CD14-positive monocyte (primary cell): ENCODE results near the gene USP24. TPM values are rescaled to one million over a fixed set of nuclear protein-coding genes. Genes with fewer than 3 reads are reported as not detected.
"Not testable (repeated sequence)": the region's sequence is repeated elsewhere in the genome, so short reads cannot be mapped to it uniquely, and the experiment has no call there.

Source experiments
- DNase-seq, 3 donors: peaks; one replicate each; pipeline ENCODE4 v3.0.0-alpha.2; 2011 to 2022
- H2AFZ ChIP-seq: 2 replicates; pipeline ENCODE4 v1.6.0; 2012; ENCODE audit warnings: mild to moderate bottlenecking, low read depth, low read length, inconsistent platforms; ENCODE audit not compliant: insufficient read depth, poor library complexity, severe bottlenecking
- H3K27ac ChIP-seq, 2 donors: 1 replicate in 1 of 2; 2 replicates in 1 of 2; pipeline ENCODE4 v1.5.1; 2012 to 2013; ENCODE audit warnings: low read length in 2 of 2, control low read depth in 1 of 2, inconsistent platforms in 1 of 2, low read depth in 1 of 2, mild to moderate bottlenecking in 1 of 2
- H3K27me3 ChIP-seq, 2 donors: one replicate each; pipeline versions ENCODE4 v1.6.0 to v1.6.1; 2011 to 2013; ENCODE audit warnings: low read length in 2 of 2; ENCODE audit not compliant: control insufficient read depth in 2 of 2, insufficient read depth in 2 of 2
- H3K36me3 ChIP-seq, 2 donors: replicated peaks in 1 of 2; 1 replicate in 1 of 2; 2 replicates in 1 of 2; pipeline versions ENCODE4 v1.5.1 to v1.6.1; 2012 to 2013; ENCODE audit warnings: low read length in 2 of 2, control low read depth in 1 of 2, inconsistent platforms in 1 of 2, mild to moderate bottlenecking in 1 of 2; ENCODE audit not compliant: insufficient read depth in 2 of 2, control insufficient read depth in 1 of 2
- H3K4me1 ChIP-seq, 2 donors: 1 replicate in 1 of 2; 2 replicates in 1 of 2; pipeline versions ENCODE4 v1.5.1 to v1.6.1; 2012 to 2013; ENCODE audit warnings: low read length in 2 of 2, control low read depth in 1 of 2, inconsistent platforms in 1 of 2, mild to moderate bottlenecking in 1 of 2, moderate library complexity in 1 of 2; ENCODE audit not compliant: insufficient read depth in 2 of 2, control insufficient read depth in 1 of 2
- H3K4me2 ChIP-seq: replicated peaks from 2 replicates; pipeline ENCODE3; 2012; ENCODE audit warnings: low read length, moderate library complexity, mild to moderate bottlenecking; ENCODE audit not compliant: poor library complexity, severe bottlenecking; ENCODE audit errors: extremely low read depth
- H3K4me3 ChIP-seq, 3 experiments: fragments of 200-600 bp in 1 of 3; sonication (generic) in 1 of 3; replicated peaks in 1 of 3; 1 replicate in 2 of 3; 2 replicates in 1 of 3; pipeline ENCODE4 v1.5.1; 2011 to 2013; ENCODE audit warnings: low read length in 3 of 3, mild to moderate bottlenecking in 3 of 3, control low read depth in 2 of 3, low read depth in 2 of 3, inconsistent platforms in 1 of 3, moderate library complexity in 1 of 3
- H3K79me2 ChIP-seq: 2 replicates; pipeline ENCODE4 v1.6.0; 2012; ENCODE audit warnings: mild to moderate bottlenecking, control low read depth, inconsistent platforms, low read length, moderate library complexity; ENCODE audit not compliant: insufficient read depth
- H3K9ac ChIP-seq: 2 replicates; pipeline ENCODE4 v1.6.0; 2017; ENCODE audit warnings: low read length, mild to moderate bottlenecking; ENCODE audit not compliant: insufficient read depth, poor library complexity, severe bottlenecking
- H3K9me3 ChIP-seq, 2 donors: replicated peaks in 1 of 2; 1 replicate in 1 of 2; 2 replicates in 1 of 2; pipeline versions ENCODE4 v1.5.1 to v1.6.1; 2012 to 2013; ENCODE audit warnings: low read length in 2 of 2, control low read depth in 1 of 2; ENCODE audit not compliant: control insufficient read depth in 1 of 2, insufficient read depth in 1 of 2
- H4K20me1 ChIP-seq: 2 replicates; pipeline ENCODE4 v1.6.0; 2012; ENCODE audit warnings: mild to moderate bottlenecking, low read length, control low read depth, moderate library complexity; ENCODE audit not compliant: insufficient read depth
- H3K27ac Mint-ChIP-seq, 7 donors: one replicate each; pipeline ENCODE4 v1.8.0; 2020; ENCODE audit warnings: mild to moderate bottlenecking in 7 of 7, mixed read lengths in 7 of 7, moderate library complexity in 6 of 7, inconsistent platforms in 2 of 7
- H3K27me3 Mint-ChIP-seq, 3 donors: one replicate each; pipeline ENCODE4 v1.8.0; 2021 to 2022; ENCODE audit warnings: low read depth in 3 of 3, mild to moderate bottlenecking in 3 of 3, mixed read lengths in 3 of 3, moderate library complexity in 3 of 3, inconsistent platforms in 1 of 3
- H3K36me3 Mint-ChIP-seq, 2 donors: one replicate each; pipeline ENCODE4 v1.8.0; 2020; ENCODE audit warnings: mixed read lengths in 2 of 2, inconsistent platforms in 1 of 2, mild to moderate bottlenecking in 1 of 2
- H3K4me1 Mint-ChIP-seq: one replicate; pipeline ENCODE4 v1.8.0; 2020; ENCODE audit warnings: mild to moderate bottlenecking, mixed read lengths
- H3K4me3 Mint-ChIP-seq, 2 donors: one replicate each; pipeline ENCODE4 v1.8.0; 2020; ENCODE audit warnings: mild to moderate bottlenecking in 2 of 2, mixed read lengths in 2 of 2, moderate library complexity in 1 of 2
- H3K9me3 Mint-ChIP-seq, 7 donors: one replicate each; pipeline ENCODE4 v1.8.0; 2020 to 2022; ENCODE audit warnings: mixed read lengths in 7 of 7, mild to moderate bottlenecking in 6 of 7, moderate library complexity in 6 of 7, inconsistent platforms in 2 of 7
- WGBS: methylation state at CpG from one replicate; pipeline ENCODE4 v1.1.5; 2013; ENCODE audit warnings: missing lambda C conversion rate; ENCODE audit not compliant: insufficient coverage; 5-methylcytosine and 5-hydroxymethylcytosine counted together
- intact Hi-C, 2 donors: fragments of 100-400 bp; cut with micrococcal nuclease; formaldehyde crosslinking; loops; one replicate each; pipeline versions ENCODE4 v1.15.0 to v1.15.1; 2023
- polyA plus RNA-seq, 3 donors: library from polyadenylated mRNA; depleted of rRNA in 1 of 3; unstranded in 2 of 3; stranded (reverse) in 1 of 3; fragments of 300-500 nt in 2 of 3; fragments of >200 nt in 1 of 3; fragmentation: Illumina TruSeq in 2 of 3; gene quantifications; 1 replicate in 2 of 3; 2 replicates in 1 of 3; pipeline ENCODE4 v1.2.3, GENCODE V29; 2012 to 2021
- TF ChIP-seq, protein P1 (sequence below): fragments of 200-600 bp; IDR thresholded peaks from one replicate; pipeline ENCODE4 v1.8.0; 2022; ENCODE audit warnings: antibody characterized with exemption, mild to moderate bottlenecking

The USP24 gene
- polyA plus RNA-seq, 3 donors, result 1.1 to 14.2 (median 2.1) TPM

DNA sequence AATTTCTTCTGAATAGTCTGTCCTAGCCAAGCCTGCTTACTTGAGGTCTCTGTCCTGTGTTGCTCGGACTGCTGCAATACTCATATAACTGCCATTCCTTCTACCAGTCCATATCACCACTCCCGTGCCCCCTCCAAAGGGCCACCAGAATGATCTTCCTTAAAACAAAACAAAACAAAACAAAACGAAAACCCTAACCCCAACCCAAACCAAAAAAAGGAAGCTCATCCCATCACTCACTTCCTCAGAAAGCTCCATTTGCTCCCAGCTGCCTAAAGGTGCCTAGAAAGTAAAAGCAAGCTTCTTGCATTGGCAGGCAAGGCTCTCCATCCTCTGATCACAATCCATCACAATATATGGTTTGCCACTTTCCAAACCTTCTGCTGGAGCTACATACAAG lies 20.3 kb downstream of the USP24 start:
- intact Hi-C loops, result no loop called here
- Histone ChIP-seq H3K4me3 (peak overlapping the region in 2 of 3 experiments; percentile 2 to 44), H3K27ac (peak overlapping the region; percentile 28 to 70), H3K79me2 (peaks cover 88% of the 10 kb centered on the region), H3K36me3 (peaks cover 0 to 12% of the 10 kb centered on the region in 2 donors), H3K27me3 (no peaks in the 10 kb centered on the region), H3K9ac (no peak overlapping the region), H4K20me1 (peaks cover 93% of the 10 kb centered on the region), H3K4me2 (peak overlapping the region; percentile 51), H2AFZ (no peak overlapping the region), H3K9me3 (no peaks in the 10 kb centered on the region), H3K4me1 (peaks cover 31 to 32% of the 10 kb centered on the region in 2 donors)
- TF ChIP-seq, protein P1, sequence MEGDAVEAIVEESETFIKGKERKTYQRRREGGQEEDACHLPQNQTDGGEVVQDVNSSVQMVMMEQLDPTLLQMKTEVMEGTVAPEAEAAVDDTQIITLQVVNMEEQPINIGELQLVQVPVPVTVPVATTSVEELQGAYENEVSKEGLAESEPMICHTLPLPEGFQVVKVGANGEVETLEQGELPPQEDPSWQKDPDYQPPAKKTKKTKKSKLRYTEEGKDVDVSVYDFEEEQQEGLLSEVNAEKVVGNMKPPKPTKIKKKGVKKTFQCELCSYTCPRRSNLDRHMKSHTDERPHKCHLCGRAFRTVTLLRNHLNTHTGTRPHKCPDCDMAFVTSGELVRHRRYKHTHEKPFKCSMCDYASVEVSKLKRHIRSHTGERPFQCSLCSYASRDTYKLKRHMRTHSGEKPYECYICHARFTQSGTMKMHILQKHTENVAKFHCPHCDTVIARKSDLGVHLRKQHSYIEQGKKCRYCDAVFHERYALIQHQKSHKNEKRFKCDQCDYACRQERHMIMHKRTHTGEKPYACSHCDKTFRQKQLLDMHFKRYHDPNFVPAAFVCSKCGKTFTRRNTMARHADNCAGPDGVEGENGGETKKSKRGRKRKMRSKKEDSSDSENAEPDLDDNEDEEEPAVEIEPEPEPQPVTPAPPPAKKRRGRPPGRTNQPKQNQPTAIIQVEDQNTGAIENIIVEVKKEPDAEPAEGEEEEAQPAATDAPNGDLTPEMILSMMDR, result no peak
- Mint-ChIP-seq H3K27me3 (peaks cover 0 to 2% (median 0%) of the 10 kb centered on the region in 3 donors), H3K4me3 (peak overlapping the region; percentile 58 to 82), H3K9me3 (peaks cover 0 to 2% (median 1%) of the 10 kb centered on the region in 7 donors), H3K4me1 (peaks cover 44% of the 10 kb centered on the region), H3K27ac (peak overlapping the region; percentile 55 to 93 (median 84)), H3K36me3 (peaks cover 14 to 17% of the 10 kb centered on the region in 2 donors)
- 0% methylated on average over 3 of the region's 3 CpGs for WGBS
- DNase-seq, result peak; percentile 25 to 51 (median 46)

DNA sequence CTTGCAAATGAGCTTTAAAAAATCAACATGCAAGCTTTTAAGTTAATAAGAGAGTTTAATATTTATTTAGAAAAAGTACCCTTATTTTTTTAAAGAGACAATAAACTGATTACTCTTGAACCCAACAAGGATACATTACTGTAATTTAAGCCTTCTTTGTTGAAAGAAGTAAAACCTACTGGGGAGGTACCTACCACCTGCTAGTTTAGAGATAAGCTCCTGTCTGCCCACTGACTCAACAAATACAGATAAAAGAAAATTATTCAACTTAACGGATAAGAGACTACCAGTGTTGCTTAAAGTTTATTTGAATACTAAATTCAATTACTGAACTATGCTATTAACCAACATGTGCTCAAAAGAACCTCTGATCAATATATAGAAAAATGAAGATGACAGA lies 23.1 kb downstream of the USP24 start:
- Histone ChIP-seq H3K4me2 (no peak overlapping the region), H3K4me3 (no peak overlapping the region), H3K27ac (no peak overlapping the region), H2AFZ (no peak overlapping the region), H3K36me3 (no peaks in the 10 kb centered on the region), H4K20me1 (peaks cover 97% of the 10 kb centered on the region), H3K27me3 (no peaks in the 10 kb centered on the region), H3K4me1 (peaks cover 30% of the 10 kb centered on the region in 2 donors), H3K9ac (no peak overlapping the region), H3K79me2 (peaks cover 89% of the 10 kb centered on the region), H3K9me3 (no peaks in the 10 kb centered on the region)
- Mint-ChIP-seq H3K27me3 (peaks cover 0 to 2% (median 0%) of the 10 kb centered on the region in 3 donors), H3K4me1 (peaks cover 46% of the 10 kb centered on the region), H3K9me3 (no peaks in the 10 kb centered on the region), H3K27ac (no peak overlapping the region), H3K36me3 (peaks cover under 1 to 2% of the 10 kb centered on the region in 2 donors), H3K4me3 (no peak overlapping the region)
- no CpG with 5 or more reads among the region's 1 CpG for WGBS
- no peak for DNase-seq
- TF ChIP-seq, protein P1, result no peak
- intact Hi-C loops, result no loop called here

DNA sequence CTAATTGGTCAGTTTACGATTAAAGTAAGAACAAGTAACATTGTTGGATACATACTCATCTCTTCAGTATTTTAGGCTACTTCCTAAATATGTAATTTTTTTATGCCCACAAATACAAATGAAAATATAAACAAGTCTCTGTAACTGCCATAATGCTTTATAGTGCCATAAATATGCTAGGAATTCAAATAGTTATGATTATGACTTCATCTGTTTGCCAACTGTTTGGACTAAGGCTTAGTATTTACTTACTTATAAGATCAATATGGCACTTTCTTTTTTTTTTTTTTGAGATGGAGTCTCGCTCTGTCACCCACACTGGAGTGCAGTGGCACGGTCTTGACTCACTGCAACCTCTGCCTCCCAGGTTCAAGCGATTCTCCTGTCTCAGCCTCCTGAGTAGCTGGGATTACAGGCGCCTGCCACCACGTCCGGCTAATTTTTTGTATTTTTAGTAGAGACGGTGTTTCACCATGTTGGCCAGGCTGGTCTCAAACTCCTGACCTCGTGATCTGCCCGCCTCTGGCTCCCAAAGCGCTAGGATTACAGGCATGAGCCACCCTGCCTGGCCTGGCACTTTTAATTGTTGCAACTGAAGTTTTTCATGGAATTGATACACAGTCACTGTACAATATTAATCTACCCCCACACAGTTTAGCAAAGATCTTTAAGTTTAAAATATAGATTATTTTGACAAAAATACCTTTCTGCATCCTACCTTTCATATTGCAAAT lies 23.8 kb downstream of the USP24 start:
- H2AFZ ChIP-seq, H3K27me3 ChIP-seq, H3K4me2 ChIP-seq, H3K4me3 Mint-ChIP-seq, H3K9ac ChIP-seq, H3K9me3 Mint-ChIP-seq, H3K27me3 Mint-ChIP-seq, H3K4me3 ChIP-seq, DNase-seq, H3K36me3 ChIP-seq, H3K9me3 ChIP-seq, H3K36me3 Mint-ChIP-seq, intact Hi-C loops, H3K27ac Mint-ChIP-seq, H3K27ac ChIP-seq: not testable (repeated sequence)
- Histone ChIP-seq H4K20me1 (peaks cover 97% of the 10 kb centered on the region), H3K4me1 (peaks cover 23% of the 10 kb centered on the region in 2 donors), H3K79me2 (peaks cover 89% of the 10 kb centered on the region)
- H3K4me1 Mint-ChIP-seq, result peaks cover 42% of the 10 kb centered on the region
- 82% methylated on average over 6 of the region's 11 CpGs for WGBS
